ENCODE measurements around the gene DYSF.
"Not testable (repeated sequence)": the region's sequence is repeated elsewhere in the genome, so short reads cannot be mapped to it uniquely, and the experiment has no call there.

The DYSF gene

GRCh38 chr2:71453404-71454220 lies at the start of gene DYSF:
TSS of gene DYSF (plus strand) at chr2:71453561.
- TF ChIP-seq CTCF (IDR thresholded peaks at IDR 0.05; ENCODE audit: insufficient read depth, low read length, missing control alignments) = no peak
- no peak for DNase-seq (ENCODE audit: low read depth, low spot score)
- peak within 1 kb of the TSS; percentile 53 for H3K4me3 ChIP-seq (ENCODE audit: low read depth, low read length)
- CTCF ChIA-PET = interaction anchor here (1.2 to 22.6 kb wide), 4 partner anchors 8 to 154 kb away, joined by 4 to 456 read pairs (median 72); no protein-coding TSS in a partner anchor
- POLR2A ChIA-PET = interaction anchor here (0.7 kb wide), 1 partner anchor 9 kb away, joined by 3 read pairs; no protein-coding TSS in a partner anchor

GRCh38 chr2:71409611-71410010 lies 43.8 kb upstream of the DYSF start:
- POLR2A ChIA-PET = no interaction called here
- CTCF ChIA-PET = no interaction called here
- DNase-seq (ENCODE audit: low read depth, low spot score) = no peak
- no peak overlapping the region for H3K4me3 ChIP-seq (ENCODE audit: low read depth, low read length)
- TF ChIP-seq CTCF (IDR thresholded peaks at IDR 0.05; ENCODE audit: insufficient read depth, low read length, missing control alignments) = no peak

GRCh38 chr2:71410696-71411095 lies 42.7 kb upstream of the DYSF start:
- ChIA-PET POLR2A (no interaction called here), CTCF (no interaction called here)
- H3K4me3 ChIP-seq (ENCODE audit: low read depth, low read length) = no peak overlapping the region
- no peak for TF ChIP-seq CTCF (IDR thresholded peaks at IDR 0.05; ENCODE audit: insufficient read depth, low read length, missing control alignments)
- no peak for DNase-seq (ENCODE audit: low read depth, low spot score)

- H3K4me3 ChIP-seq (ENCODE audit: low read depth, low read length); POLR2A ChIA-PET; CTCF ChIA-PET; DNase-seq (ENCODE audit: low read depth, low spot score): not testable (repeated sequence)
These were observed 36.5 kb upstream of the DYSF start for GRCh38 chr2:71416866-71417265.

DNA sequence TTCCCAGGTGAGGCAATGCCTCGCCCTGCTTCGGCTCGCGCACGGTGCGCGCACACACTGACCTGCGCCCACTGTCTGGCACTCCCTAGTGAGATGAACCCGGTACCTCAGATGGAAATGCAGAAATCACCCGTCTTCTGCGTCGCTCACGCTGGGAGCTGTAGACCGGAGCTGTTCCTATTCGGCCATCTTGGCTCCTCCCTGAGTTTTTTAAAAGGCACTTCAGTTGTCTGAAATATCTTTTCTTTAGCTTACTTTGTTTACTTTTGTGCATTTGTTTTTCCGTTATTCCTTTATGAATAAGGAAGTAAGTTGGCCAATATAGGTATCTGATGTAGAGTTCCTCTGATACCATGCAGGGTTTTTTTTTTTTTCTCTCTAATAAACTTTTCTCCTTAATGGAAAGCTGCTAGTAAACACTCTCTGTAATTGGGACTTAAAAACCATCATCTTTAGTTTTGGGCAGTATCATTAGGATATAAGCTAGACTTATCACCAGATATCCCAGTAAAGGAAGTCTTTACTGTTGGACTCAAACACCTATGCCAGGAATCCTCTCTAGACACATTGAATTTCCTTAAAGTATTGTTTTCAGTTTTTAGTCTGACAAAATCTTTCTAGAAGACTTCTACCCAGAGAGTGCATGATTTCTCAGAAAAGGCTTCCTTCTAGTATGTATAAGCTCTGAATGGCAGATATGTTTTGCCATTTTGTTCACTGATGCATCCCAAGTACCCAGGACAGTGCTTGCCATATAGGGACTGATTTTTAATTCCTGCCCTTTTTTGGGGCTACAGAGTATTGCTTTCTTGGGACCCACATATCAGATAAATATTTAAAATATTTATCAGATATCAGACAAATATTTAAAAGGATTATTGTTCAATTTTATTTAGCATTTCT lies 35.8 kb upstream of the DYSF start:
- ChIA-PET CTCF (interaction anchor here (0.8 to 1.0 kb wide), 3 partner anchors 9 to 38 kb away, joined by 3 to 4 read pairs (median 3); no protein-coding TSS in a partner anchor), POLR2A (no interaction called here)
- TF ChIP-seq CTCF (IDR thresholded peaks at IDR 0.05; ENCODE audit: insufficient read depth, low read length, missing control alignments) = no peak
- no peak overlapping the region for H3K4me3 ChIP-seq (ENCODE audit: low read depth, low read length)
- no peak for DNase-seq (ENCODE audit: low read depth, low spot score)

GRCh38 chr2:71419145-71419544 lies 34.2 kb upstream of the DYSF start:
- POLR2A ChIA-PET = no interaction called here
- TF ChIP-seq CTCF (IDR thresholded peaks at IDR 0.05; ENCODE audit: insufficient read depth, low read length, missing control alignments) = no peak
- DNase-seq (ENCODE audit: low read depth, low spot score) = no peak
- H3K4me3 ChIP-seq (ENCODE audit: low read depth, low read length) = no peak overlapping the region
- CTCF ChIA-PET = interaction anchor here (0.7 to 1.3 kb wide), 3 partner anchors 15 to 92 kb away, joined by 3 to 4 read pairs (median 3); partner anchors contain the start of gene ZNF638

Data from AG04449 (cell line).